ENCODE data around the gene FBXL2.

The FBXL2 gene

DNA sequence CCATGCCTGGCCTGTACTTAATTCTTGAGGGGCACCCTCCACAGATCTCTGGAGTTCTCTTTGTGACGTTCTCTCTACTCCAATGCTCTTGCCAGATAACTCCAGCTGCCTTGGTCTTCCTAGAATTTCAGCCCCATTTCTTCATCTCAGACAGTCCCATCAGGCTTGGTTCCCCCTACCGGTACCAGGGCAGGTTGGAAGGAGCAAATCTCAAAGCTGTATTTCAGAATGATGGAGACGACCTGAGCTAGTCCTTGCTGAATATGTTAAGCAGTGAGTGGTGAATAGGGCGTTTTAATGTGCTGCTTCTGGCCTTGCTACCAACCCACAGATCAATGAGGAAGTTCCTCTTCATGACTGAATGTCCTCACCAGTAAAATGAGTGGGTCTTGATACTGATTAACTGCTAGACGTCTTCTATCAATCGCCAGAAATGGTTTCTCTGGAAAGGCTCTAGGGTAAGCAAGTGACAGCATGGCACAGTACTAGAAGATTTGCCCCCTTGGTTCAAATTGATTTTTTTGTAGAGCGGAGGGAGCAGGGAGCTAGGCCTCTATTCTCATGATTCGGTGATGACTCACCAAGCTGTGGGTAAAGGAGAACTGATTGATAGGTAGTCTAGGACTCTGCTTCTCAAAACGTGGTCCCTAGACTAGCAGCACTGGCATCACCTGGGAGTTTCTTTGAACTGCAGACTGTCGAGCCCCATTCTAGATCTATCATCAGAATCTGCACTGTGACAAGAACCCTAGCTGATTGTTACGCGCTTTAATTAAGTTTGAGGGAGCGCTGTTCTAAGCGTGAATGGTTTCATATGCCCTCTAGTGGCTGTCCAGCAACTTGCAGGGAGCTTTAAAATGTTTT lies 95.2 kb downstream of the FBXL2 start:
- no peak overlapping the region for H3K27ac ChIP-seq
- peak; percentile 95 for TF ChIP-seq CTCF (conservative IDR thresholded peaks at IDR 0.05)

DNA sequence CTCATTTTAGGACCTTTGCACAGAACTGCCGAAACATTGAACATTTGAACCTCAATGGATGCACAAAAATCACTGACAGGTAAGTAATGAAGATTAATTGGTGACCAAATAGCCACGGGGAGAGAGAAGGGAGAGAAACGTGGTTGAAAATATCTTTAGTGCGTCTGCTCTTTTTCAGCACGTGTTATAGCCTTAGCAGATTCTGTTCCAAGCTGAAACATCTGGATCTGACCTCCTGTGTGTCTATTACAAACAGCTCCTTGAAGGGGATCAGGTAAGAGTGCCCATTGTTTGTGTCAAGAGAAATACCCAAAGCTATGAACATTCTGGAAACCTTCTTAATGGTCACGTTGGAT lies 95.8 kb downstream of the FBXL2 start:
- peak; percentile 7 for TF ChIP-seq CTCF (conservative IDR thresholded peaks at IDR 0.05)
- no peak overlapping the region for H3K27ac ChIP-seq

- TF ChIP-seq CTCF (conservative IDR thresholded peaks at IDR 0.05), result no peak
- H3K27ac ChIP-seq, result no peak overlapping the region
Measured at GRCh38 chr3:33377489-33377888, 100.2 kb downstream of the FBXL2 start.

DNA sequence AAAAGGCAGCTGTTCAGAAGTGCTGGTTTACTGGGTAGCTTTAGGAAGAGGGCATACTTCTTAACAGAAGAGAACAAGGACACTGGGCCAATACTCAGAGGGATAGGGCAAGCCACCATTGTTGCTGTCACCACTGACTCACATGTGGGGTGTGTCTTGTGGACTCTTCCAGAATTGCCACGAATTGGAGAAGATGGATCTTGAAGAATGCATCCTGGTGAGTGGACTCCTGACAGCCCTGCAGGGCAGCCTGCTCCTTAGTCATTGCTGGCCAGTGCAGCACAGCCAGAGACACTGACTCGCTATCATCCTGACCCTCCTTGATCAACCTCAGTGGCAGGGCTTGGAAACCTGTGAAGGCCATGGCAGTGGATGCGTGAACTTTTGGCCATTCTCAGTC lies 100.7 kb downstream of the FBXL2 start:
- TF ChIP-seq CTCF (conservative IDR thresholded peaks at IDR 0.05), result no peak
- H3K27ac ChIP-seq, result no peak overlapping the region

DNA sequence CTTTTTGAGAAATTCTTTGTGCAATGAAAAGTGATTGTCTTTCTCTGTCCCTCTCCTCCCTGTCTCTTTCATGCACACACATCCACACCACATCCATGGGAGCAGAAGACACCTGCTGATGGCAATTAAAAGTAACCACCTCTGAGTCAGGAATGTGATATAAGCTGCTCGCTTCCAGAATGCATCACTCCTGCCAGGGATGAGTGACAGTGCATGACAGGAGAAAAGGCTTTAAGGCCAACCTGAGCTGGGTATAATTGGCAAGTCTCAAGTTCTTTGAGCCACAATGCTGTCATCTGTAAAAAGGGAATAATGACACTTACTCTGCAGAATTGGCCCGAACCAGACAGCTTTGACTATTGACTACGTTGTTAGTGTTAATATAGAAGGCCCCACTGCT lies 103.4 kb downstream of the FBXL2 start:
- H3K27ac ChIP-seq, result no peak overlapping the region
- no peak for TF ChIP-seq CTCF (conservative IDR thresholded peaks at IDR 0.05)

- no peak for TF ChIP-seq CTCF (conservative IDR thresholded peaks at IDR 0.05)
- no peak overlapping the region for H3K27ac ChIP-seq
Measured at GRCh38 chr3:33383951-33384350, 106.7 kb downstream of the FBXL2 start.

DNA sequence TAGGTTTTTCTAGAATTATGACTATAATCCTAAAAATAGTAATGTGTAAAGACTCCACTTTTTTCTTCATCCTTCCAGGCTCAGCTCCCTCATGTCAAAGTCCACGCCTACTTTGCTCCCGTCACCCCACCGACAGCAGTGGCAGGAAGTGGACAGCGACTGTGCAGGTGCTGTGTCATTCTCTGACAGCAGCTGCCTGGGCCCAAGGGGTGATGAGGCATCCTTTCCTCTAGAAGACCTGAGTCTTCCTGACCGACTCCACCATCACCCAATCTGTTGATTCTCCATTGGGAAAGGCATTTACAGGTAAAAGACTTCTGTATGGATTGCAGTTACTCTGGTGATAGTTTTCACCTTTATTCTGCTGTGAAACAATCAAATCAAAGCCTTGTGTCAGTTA lies 108.2 kb downstream of the FBXL2 start:
- no peak overlapping the region for H3K27ac ChIP-seq

More for the DNA sequence above, 108.2 kb downstream of the FBXL2 start:
- no peak for TF ChIP-seq CTCF (conservative IDR thresholded peaks at IDR 0.05)
